Neural progenitor cell (in vitro differentiated cells): ENCODE measurements around the gene TEP1.

Experiments
- CTCF ChIP-seq: fragments of 200-600 bp; sonication (generic); IDR thresholded peaks from 2 replicates; pipeline ENCODE4 v1.5.1; 2017; ENCODE audit warnings: antibody characterized with exemption, mild to moderate bottlenecking
- EZH2 ChIP-seq: fragments of 200-600 bp; sonication (generic); IDR thresholded peaks from 2 replicates; pipeline ENCODE4 v1.6.1; 2017; ENCODE audit warnings: antibody characterized with exemption, mild to moderate bottlenecking, moderate library complexity

GRCh38 chr14:20413744-20414082, 412 bp upstream of the TEP1 start:
- TF ChIP-seq EZH2 (no peak), CTCF (no peak)
